SIG-M5 (cell line): ENCODE data around the gene PSPH.
"Not testable (repeated sequence)": the region's sequence is repeated elsewhere in the genome, so short reads cannot be mapped to it uniquely, and the experiment has no call there.

ENCODE experiments used
- DNase-seq: peaks from one replicate; lab custom pipeline; 2025; lab: John Stamatoyannopoulos, UW

The PSPH gene

GRCh38 chr7:56062382-56062781, 11.1 kb upstream of the PSPH start:
- no peak for DNase-seq

- no peak for DNase-seq
These were observed 2.7 kb upstream of the PSPH start for GRCh38 chr7:56053993-56054392.

- no peak for DNase-seq
These were observed 2.1 kb upstream of the PSPH start for GRCh38 chr7:56053379-56053778.

GRCh38 chr7:56051053-56051338, 248 bp downstream of the PSPH start:
- no peak for DNase-seq

DNA sequence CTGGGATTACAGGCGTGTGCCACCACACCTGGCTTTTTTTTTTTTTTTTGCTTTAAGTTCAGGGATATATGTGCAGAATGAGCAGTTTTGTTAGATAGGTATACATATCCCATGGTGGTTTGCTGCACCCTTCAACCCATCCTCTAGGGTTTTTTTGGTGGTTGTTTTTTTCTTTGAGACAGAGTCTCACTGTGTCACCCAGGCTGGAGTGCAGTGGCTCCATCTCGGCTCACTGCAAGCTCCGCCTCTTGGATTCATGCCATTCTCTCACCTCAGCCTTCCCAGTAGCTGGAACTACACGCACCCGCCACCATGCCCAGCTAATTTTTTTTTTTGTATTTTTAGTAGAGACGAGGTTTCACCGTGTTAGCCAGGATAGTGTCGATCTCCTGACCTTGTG, 2.5 kb downstream of the PSPH start:
- DNase-seq, result not testable (repeated sequence)

- no peak for DNase-seq
These were observed 3.0 kb downstream of the PSPH start for GRCh38 chr7:56048245-56048644.

DNA sequence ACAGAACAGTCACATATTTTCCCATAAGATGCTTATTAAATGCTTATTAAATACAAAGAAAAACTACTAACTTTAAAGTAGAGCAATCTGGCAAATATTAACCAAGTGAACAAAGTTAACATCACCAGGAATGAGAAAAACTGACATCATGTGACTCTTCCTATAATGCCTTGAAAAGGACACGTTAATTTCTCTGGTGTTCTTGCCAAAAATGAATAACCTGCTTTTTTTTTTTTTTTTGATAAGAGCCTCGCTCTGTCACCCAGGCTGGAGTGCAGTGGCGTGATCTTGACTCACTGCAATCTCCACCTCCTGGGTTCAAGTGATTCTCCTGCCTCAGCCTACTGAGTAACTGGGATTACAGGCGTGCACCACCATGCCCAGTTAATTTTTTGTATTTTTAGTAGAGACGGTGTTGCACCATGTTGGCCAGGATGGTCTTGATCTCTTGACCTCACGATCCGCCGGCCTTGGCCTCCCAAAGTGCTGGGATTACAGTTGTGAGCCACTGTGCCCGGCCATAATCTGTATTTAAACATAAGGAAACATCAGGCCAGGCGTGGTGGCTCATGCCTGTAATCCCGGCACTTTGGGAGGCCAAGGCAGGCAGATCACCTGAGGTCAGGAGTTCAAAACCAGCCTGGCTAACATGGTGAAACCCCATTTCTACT, 3.7 kb downstream of the PSPH start:
- DNase-seq, result not testable (repeated sequence)

GRCh38 chr7:56046721-56047445, 4.4 kb downstream of the PSPH start:
- no peak for DNase-seq

DNA sequence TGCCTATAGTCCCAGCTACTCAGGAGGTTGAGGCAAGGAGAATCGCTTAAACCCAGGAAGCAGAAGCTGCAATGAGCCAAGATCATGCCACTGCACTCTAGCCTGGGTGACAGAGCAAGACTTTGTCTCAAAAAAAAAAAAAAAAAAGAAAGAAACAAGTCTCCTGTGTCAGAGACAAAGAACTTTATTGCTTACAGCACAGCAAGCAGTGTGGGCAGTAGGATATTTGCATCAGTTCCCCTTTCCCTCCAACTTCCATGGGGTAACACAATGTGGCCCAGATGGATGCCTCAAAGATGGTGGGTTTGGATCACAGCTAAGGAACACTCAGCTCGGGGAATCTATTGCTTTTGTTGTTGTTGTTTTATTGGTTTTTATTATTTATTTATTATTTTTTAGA, 5.5 kb downstream of the PSPH start:
- not testable (repeated sequence) for DNase-seq

DNA sequence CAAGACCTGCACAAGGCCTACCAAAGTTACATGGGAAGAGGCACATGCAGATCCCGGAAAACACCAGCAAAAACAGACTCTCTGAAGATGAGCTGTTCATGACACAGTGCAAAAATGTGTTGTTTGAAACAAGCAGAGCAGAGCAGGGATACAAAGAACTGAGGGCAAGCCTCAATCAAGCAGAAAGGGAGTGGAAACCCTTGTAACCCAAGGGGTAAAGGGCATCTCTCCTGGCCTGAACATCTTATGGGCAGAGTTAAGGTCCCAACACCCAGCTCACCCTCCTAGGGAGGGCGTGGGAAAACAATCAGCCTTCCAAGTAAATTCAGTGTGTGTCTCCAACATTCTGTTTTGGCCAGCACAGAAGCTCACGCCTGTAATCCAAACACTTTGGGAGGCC, 10.5 kb downstream of the PSPH start:
- DNase-seq, result no peak

DNA sequence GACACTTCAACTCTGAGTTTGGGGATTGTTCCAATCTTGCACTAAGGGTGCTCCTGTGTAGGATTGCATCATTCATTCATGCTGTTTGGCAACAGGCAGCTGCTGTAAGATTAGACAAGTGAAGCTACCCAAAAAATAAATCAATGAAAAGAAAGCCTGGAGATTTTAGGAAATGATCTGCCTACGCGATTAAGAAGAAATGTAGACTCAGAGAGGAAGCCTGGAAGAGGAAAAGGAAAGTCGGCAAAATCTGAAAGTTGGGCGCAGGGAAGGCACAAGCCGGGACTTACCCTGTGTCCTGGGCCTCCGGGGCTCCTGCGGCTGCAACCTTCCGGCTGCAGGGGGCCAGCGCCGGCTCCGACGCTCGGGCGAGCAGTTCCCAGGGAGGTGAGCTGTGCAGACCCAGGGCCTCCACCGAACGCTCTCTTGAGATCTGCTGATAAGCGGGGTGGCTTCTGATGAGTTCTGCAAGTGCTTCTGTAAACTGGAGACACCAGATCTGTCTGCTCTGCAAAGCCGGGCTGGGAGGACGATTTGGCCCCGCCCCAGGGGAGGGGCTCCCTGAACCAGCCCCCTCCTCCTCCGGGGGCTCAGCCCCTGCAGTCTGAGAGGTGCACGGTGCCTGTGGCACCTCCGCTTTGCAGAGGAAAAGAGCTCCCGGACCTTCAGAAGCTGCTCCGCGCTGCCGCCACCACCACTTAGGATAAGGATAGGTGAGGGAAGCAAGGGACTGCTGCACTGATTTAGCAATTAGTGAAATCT, 17.4 kb downstream of the PSPH start:
- peak; percentile 62 for DNase-seq

DNA sequence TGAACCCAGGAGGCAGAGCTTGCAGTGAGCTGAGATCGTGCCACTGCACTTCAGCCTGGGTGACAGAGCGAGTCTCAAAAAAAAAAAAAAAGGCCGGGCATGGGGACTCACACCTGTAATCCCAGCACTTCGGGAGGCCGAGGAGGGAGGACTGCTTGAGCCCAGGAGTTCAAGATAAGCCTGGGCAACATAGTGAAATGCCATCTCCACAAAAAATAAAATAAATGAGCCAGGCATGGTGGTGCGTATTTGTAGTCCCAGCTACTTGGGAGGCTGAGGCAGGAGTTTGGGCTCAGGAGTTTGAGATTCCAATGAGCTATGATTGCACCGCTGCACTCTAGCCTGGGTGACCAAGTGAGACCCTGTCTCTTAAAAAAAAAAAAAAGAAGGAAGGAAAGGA, 18.7 kb downstream of the PSPH start:
- not testable (repeated sequence) for DNase-seq

DNA sequence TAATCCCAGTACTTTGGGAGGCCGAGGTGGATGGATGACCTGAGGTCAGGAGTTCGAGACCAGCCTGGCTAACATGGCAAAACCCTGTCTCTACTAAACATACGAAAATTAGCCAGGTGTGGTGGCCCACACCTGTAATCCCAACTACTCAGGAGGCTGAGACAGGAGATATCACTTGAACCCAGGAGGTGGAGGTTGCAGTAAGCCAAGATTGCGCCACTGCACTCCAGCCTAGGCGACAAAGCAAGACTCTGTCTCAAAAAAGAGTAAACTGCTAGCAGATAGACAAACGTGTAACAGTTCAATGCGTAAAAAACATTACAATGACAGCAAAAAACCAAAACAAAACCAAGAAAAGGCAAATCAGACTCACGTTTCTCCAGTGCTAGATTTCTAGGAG, 19.7 kb downstream of the PSPH start:
- DNase-seq, result not testable (repeated sequence)

DNA sequence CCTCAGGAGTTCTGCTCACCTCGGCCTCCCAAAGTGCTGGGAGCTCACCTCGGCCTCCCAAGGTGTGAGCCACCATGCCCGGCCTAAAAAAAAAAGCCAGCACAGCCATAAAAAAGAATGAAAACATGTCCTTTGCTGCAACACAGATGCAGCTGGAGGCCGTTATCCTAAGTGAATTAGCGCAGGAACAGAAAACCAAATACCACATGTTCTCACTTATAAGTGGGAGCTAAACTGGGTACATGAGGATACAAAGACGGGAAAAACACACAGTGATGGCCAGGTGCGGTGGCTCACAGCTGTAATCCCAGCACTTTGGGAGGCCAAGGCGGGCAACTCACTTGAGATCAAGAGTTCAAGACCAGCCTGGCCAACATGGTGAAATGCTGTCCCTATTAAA, 20.9 kb downstream of the PSPH start:
- DNase-seq, result no peak

DNA sequence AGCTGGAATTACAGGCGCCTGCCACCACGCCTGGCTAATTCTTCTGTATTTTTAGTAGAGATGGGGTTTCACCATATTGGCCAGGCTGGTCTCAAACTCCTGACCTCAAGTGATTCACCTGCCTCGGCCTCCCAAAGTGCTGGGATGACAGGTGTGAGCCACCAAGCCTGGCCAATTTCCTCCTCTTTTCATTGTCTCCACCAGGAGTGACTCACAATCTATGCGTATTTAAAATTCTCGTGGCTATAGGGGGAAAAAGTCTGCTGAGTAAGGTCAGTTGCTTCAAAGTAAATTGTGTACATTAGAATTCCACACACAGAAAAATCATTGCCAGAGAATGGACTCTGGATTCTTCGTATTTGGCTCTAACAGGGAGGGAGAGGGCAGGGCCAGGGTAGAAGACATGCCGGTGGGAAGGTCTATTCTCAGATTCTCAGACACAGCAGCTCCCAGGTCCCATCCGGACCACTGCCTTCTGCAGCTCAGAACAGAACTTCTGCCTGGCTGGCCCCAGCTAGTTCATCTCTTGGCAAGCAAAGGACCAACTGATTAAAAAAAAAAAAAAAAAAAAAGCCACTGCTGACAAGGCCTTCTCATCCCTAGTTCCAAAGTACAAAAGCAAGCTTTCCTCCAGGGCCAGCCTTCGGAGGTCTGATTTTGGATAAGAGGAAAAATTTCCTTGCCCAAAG, 22.2 kb downstream of the PSPH start:
- no peak for DNase-seq

DNA sequence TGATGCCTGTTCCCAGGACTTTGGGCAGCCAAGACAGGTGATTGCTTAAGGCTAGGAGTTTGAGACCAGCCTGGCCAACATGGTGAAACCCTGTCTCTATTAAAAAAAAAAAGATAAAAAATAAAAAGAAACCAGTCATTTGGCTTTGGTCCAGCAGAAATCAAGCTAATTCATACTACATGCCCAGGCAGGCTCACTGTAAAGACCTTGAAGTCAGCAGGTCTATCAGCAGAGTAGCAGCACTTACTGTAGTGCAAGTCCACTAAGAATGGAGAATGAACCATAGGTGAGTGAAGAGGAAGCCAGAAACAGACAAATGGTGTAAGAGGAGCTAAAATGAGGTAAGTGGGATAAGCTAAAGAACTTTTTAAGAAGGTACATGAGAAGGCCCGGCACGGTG, 24.7 kb downstream of the PSPH start:
- DNase-seq, result no peak

DNA sequence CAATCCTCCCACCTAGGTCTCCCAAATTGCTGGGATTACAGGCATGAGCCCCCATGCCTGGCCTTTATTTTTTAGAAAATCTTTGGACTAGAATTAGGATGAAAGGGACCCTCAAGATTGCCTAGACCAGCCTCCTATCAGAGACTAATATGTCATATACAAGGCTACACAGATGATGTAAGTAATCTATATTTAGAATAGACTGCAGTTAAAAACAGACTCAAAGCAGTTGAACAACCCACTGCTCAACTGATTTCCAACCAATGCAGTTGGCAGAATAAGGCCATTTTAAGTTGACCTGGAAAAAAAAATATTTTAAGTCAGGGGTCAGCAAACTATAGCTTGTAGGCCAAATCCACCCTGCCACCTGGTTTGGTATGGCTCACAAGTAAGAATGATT, 27.7 kb downstream of the PSPH start:
- DNase-seq, result no peak

DNA sequence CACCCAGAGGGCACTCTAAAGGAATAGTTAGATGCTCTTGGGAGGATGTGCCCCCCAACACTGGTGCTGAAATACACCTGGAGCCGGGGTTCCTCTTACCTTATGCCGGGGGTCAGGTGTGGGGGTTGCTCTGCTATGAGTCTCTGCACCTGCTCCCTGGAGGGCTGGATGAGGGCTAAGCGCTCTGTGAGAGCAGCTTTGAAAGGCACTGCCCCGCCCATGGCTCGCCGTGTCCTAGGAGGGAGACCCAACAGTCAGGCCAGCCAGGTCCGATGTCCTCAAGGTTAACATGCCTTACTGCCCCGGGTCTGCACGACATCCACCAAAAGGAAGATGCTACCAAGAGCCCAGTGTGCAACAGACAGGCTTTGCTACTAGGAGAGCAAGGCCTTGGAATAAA, 31.7 kb downstream of the PSPH start:
- no peak for DNase-seq

GRCh38 chr7:56017015-56017414, 34.2 kb downstream of the PSPH start:
- not testable (repeated sequence) for DNase-seq

GRCh38 chr7:56009695-56010094, 41.5 kb downstream of the PSPH start:
- DNase-seq, result no peak

GRCh38 chr7:56007891-56008290, 43.4 kb downstream of the PSPH start:
- no peak for DNase-seq

DNA sequence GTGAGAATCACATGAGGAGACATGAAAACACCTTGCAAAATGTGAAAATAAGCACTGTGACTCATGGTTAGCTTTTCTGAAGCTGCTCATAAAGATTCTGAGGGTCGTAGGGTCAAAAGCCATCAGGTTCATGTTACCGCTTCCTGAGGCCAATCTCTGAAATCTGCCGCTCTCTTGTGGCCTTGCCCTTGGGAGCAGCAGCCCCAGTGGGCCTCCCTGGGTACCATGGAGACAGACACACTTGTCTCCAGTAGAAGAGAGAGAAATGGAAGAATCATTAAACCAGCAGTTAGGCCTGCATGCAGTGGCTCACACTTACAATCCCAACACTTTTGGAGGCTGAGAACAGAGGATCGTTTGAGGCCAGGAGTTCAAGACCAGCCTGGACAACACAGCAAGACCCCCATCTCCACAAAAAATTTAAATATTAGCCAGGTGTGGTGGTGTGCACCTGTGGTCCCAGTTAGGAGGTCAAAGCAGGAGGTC, 44.0 kb downstream of the PSPH start:
- no peak for DNase-seq

- DNase-seq, result no peak
These were observed 47.5 kb downstream of the PSPH start for GRCh38 chr7:56003749-56004148.
